Activated CD8-positive, alpha-beta memory T cell treated with anti-CD3 and anti-CD28 coated beads, Interleukin-2, amount 50 U/mL, for 1 hour (primary cell): ENCODE measurements around the gene P2RX6.
"Not testable (repeated sequence)": the region's sequence is repeated elsewhere in the genome, so short reads cannot be mapped to it uniquely, and the experiment has no call there.

Experiments used
- DNase-seq: peaks from one replicate; pipeline ENCODE4 v3.0.0-alpha.2; 2020; ENCODE audit errors: extremely low read depth

P2RX6 gene

GRCh38 chr22:21052715-21053459 lies 37.9 kb downstream of the P2RX6 start:
- no peak for DNase-seq

- DNase-seq, result no peak
Measured at GRCh38 chr22:21054046-21054713, 39.2 kb downstream of the P2RX6 start.

- no peak for DNase-seq
Measured at GRCh38 chr22:21054714-21055563, 40.0 kb downstream of the P2RX6 start.

- no peak for DNase-seq
Measured at GRCh38 chr22:21055564-21055834, 40.5 kb downstream of the P2RX6 start.

- DNase-seq, result no peak
Measured at GRCh38 chr22:21055880-21056319, 40.9 kb downstream of the P2RX6 start.

GRCh38 chr22:21060363-21060762 lies 45.4 kb downstream of the P2RX6 start:
- not testable (repeated sequence) for DNase-seq

- not testable (repeated sequence) for DNase-seq
Measured at GRCh38 chr22:21061660-21062321, 46.8 kb downstream of the P2RX6 start.

- DNase-seq, result not testable (repeated sequence)
Measured at GRCh38 chr22:21064425-21064824, 49.5 kb downstream of the P2RX6 start.

GRCh38 chr22:21064917-21065864 lies 50.2 kb downstream of the P2RX6 start:
- no peak for DNase-seq

GRCh38 chr22:21067075-21067900 lies 52.3 kb downstream of the P2RX6 start:
- no peak for DNase-seq

GRCh38 chr22:21067901-21068680 lies 53.1 kb downstream of the P2RX6 start:
- DNase-seq, result no peak

- no peak for DNase-seq
Measured at GRCh38 chr22:21068681-21069276, 53.8 kb downstream of the P2RX6 start.

GRCh38 chr22:21069375-21069774 lies 54.4 kb downstream of the P2RX6 start:
- no peak for DNase-seq

- DNase-seq, result no peak
Measured at GRCh38 chr22:21070690-21071615, 56.0 kb downstream of the P2RX6 start.

- not testable (repeated sequence) for DNase-seq
Measured at GRCh38 chr22:21071796-21072195, 56.8 kb downstream of the P2RX6 start.

- DNase-seq, result no peak
Measured at GRCh38 chr22:21073023-21073422, 58.1 kb downstream of the P2RX6 start.

GRCh38 chr22:21073482-21073881 lies 58.5 kb downstream of the P2RX6 start:
- DNase-seq, result no peak
